C4-2B (cell line): Measurements from ENCODE around the gene TRIM10.

Experiments used
- H3K27ac ChIP-seq: fragments of 450-650 bp; 2 replicates; pipeline ENCODE4 v1.5.1; 2017
- ZFX ChIP-seq: fragments of 450-650 bp; IDR thresholded peaks from 2 replicates; pipeline ENCODE4 v1.6.1; 2017
- TF ChIP-seq, protein P1 (sequence below): fragments of 450-650 bp; conservative IDR thresholded peaks from 2 replicates; pipeline ENCODE4 v1.5.1; 2017; ENCODE audit warnings: mild to moderate bottlenecking

Gene TRIM10

DNA sequence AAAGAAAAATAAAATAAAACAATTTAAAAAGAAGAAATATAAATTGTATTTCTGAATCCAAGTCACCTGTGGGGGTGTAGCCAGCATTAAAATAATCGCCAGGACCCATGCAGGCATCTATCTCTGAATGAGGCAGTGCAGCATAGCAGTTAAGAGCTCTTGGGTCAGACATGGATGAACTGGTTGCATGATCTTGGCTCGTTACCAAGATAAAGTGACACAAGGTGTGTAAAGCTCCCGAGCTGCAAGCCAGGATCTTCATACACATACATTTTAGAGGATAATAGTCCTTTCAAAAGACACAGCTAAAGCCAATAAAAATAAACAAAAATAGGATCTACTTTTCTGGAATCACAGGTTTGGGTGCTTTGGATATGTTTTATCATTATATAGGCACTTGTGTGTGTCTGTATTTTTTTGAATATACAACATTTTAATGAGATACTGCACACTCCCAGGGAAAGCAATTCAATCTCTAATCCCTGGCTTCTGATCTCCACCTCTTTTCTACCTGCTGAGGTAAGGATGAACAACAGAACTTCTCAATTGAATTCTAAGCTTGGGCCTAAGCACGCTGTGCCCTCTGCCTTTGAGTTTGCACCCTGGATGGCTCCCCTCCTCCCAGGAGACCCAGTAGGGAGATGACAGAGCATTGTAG, 8.9 kb downstream of the TRIM10 start:
- H3K27ac ChIP-seq, result no peak overlapping the region
- no peak for TF ChIP-seq ZFX
- TF ChIP-seq, protein P1, sequence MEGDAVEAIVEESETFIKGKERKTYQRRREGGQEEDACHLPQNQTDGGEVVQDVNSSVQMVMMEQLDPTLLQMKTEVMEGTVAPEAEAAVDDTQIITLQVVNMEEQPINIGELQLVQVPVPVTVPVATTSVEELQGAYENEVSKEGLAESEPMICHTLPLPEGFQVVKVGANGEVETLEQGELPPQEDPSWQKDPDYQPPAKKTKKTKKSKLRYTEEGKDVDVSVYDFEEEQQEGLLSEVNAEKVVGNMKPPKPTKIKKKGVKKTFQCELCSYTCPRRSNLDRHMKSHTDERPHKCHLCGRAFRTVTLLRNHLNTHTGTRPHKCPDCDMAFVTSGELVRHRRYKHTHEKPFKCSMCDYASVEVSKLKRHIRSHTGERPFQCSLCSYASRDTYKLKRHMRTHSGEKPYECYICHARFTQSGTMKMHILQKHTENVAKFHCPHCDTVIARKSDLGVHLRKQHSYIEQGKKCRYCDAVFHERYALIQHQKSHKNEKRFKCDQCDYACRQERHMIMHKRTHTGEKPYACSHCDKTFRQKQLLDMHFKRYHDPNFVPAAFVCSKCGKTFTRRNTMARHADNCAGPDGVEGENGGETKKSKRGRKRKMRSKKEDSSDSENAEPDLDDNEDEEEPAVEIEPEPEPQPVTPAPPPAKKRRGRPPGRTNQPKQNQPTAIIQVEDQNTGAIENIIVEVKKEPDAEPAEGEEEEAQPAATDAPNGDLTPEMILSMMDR, result no peak

DNA sequence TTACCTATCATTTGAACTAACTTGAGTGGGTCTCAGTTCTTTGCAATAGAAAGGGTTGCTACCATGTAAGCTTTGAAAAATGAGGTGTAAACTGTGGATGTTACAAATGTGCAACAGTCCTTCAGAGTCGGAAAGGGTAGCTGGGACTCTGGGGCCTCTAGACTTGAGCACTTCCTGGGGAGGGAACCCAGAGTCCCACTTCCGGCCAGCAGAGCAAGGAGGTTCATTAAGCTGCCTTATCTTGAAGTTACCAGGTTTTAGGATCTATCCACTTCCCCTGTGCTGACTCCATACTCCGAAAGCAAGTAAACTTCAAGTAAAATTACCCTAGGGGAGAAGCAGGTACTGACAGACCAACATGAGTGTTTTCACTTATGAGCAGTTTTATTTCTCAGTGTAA, 9.4 kb downstream of the TRIM10 start:
- TF ChIP-seq, protein P1, result no peak
- no peak for TF ChIP-seq ZFX
- no peak overlapping the region for H3K27ac ChIP-seq

DNA sequence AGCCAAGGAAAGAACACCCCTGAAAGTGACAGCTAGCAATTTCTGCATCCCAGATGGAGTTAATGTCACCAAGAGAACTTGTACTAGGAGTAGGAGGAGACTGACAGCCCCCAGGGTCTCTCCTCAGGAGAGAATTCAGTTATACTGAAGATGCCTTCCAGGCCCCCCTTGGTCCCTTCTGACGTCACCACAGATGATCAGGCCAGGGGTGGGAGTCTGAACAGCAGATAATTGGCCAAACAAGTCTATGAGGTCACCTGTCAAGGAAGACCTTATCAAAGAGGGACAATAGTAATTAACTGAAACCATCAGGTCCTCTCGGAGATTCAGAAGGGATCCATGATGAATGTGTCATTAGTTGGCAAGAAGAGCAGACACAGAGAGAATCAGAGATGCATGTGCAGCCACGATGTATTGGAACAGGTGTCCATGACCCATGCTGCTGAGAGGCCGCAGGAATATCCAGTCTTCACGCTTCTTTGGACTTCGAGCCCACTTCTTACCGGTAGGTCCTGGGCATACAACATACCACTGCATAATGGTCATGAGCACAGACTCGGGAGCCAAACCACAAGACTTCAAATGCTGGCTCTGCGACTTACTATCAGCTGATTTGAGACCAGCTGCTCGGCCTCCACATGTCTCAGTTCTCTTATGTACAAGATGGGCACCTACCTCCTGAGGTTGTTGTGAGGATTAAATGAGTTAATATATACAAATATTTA, 10.2 kb downstream of the TRIM10 start:
- H3K27ac ChIP-seq, result no peak overlapping the region

DNA sequence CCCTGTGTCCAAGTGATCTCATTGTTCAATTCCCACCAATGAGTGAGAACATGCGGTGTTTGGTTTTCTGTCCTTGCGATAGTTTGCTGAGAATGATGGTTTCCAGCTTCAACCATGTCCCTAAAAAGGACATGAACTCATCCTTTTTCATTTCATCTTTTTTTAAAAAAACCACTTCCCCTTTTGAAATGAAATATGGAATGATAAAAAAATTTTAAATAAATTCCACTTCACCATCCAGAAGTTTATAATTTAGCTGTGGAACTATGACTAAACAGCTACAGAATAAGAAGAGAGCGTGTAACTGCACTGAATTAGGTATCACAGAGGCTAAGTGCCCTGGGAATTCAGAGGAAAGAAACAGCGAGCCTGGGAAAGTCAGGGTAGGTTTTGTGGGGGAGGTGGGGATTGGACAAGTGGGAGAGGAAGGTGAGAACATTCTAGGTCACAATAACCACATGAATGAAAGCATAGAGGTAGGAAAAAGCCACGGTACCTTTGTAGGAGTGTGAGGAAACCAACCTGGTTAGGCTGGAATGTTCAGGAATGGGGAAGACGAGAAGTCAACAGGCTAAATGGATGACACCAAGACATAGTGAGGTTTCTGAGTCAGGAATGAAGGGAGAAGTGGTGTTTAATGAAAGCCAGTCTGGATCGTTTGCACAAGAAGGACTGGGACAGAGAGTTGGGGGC, 11.0 kb downstream of the TRIM10 start:
- TF ChIP-seq, protein P1, result no peak
- TF ChIP-seq ZFX, result no peak
- H3K27ac ChIP-seq, result no peak overlapping the region

More for the DNA sequence above, 10.2 kb downstream of the TRIM10 start:
- no peak for TF ChIP-seq ZFX
- TF ChIP-seq, protein P1, result no peak

DNA sequence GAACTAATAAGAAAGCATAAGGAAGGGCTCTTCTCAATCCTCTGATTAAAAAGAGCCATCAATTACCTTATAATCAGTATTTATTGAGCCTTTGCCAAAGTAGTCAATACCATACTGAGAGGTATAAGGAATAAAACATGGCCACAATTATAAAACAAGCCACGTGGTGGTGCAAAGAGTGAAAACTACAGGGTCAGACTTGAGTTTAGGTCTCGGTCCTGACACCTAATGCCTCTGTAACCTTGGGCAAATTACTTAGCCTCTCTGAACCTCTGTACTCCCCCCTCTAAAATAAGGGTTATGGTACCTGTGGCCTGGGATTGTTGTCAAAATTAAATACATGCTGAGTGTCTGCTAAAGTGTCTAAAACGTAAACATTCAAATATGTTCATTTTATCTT, 11.8 kb downstream of the TRIM10 start:
- TF ChIP-seq, protein P1, result no peak
- TF ChIP-seq ZFX, result no peak
- H3K27ac ChIP-seq, result no peak overlapping the region

DNA sequence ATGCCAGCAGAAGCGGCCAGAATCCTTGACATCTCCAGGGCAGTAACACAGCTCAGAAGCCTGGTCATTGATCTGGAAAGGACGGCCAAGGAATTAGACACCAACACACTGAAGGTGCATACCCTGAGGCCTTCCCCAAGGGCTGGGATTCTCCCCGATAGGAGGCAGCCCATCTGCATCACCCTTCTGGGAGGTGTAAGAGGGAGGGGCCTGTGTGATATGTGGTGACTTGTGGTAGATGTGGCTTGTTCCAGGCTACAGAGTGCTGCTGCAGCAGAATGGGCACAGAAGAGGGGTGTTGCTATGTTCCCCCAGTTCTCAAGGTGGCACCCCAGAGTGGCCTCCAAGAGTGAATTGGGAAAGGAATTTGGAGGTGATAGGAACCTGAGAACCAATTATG, 13.9 kb downstream of the TRIM10 start:
- H3K27ac ChIP-seq, result no peak overlapping the region
- TF ChIP-seq, protein P1, result no peak
- no peak for TF ChIP-seq ZFX

DNA sequence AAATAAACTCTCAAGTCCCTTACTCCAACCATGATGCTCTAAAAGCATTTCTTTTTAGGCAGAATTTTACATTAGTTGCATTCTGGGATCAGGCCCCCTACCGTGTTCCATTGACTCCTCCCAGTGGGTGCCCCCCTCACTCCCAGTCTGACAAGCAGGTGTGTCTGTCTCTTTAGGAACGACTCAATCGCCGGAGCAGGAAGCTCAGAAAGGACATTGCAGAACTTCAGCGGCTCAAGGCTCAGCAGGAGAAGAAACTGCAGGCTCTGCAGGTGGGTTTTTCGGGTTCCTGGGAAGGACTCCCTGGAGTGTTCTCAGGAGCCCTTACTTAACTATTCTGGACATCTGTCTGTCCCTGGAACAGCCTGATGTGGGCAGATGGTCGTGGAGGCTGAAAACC, 15.2 kb downstream of the TRIM10 start:
- no peak overlapping the region for H3K27ac ChIP-seq
- no peak for TF ChIP-seq ZFX
